Measurements from ENCODE around the gene ZDHHC18. TPM values are rescaled to one million over a fixed set of nuclear protein-coding genes. Genes with fewer than 3 reads are reported as not detected.
"Not testable (repeated sequence)": the region's sequence is repeated elsewhere in the genome, so short reads cannot be mapped to it uniquely, and the experiment has no call there.

Gene ZDHHC18
- total RNA-seq, 1 donor from 2014 or later, result 77.3 TPM

DNA sequence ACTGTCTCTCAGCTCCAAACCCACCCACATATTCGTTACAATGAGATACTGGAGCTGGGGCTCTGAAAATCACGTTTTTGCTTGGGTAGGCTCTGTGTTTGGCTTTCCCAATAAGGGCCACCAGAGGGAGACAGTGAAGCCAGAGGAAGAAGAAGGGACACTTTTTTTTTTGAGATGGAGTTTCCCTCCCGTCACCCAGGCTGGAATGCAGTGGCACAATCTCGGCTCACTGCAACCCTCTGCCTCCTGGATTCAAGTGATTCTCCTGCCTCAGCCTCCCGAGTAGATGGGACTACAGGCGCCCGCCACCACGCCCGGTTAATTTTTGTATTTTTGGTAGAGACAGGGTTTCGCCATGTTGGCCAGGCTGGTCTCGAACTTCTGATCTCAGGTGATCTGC is 16.4 kb upstream of the ZDHHC18 start:
- H3K9me3 Mint-ChIP-seq; H3K36me3 Mint-ChIP-seq (ENCODE audit: low read depth); H3K27me3 Mint-ChIP-seq: not testable (repeated sequence)
- DNase-seq, result peak; percentile 94
- intact Hi-C loops (cut with micrococcal nuclease), result loop anchor here (2.0 kb wide), 2 partner anchors 23 to 69 kb away; no protein-coding TSS in a partner anchor
- Mint-ChIP-seq H3K27ac (peak overlapping the region; percentile 69), H3K4me3 (peak overlapping the region; percentile 19), H3K4me1 (peaks cover 20% of the 10 kb centered on the region)

DNA sequence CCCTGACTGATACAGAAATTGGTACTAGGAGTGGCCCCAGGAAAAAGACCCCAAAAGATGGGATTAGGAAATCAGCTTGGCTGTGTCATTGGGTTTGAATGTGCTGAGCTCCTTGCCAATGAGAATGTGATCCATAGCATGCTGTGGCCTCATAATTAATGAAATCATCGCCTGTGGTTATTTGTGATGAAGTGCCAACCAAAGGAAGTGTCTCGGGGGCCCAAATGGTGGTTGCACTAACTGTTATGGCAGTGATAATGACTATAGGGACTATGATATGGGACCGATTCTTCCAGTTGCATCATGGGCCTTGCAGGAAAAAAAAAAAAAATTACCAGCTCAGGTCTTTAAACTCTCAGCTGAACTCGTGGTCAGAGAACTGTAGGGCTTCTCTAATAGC is 15.4 kb upstream of the ZDHHC18 start:
- DNase-seq, result no peak
- intact Hi-C loops (cut with micrococcal nuclease), result loop anchor here (2.0 kb wide), 2 partner anchors 22 to 68 kb away; no protein-coding TSS in a partner anchor
- H3K9me3 Mint-ChIP-seq, result no peaks in the 10 kb centered on the region
- H3K36me3 Mint-ChIP-seq (ENCODE audit: low read depth), result no peaks in the 10 kb centered on the region
- no peaks in the 10 kb centered on the region for H3K27me3 Mint-ChIP-seq
- H3K4me1 Mint-ChIP-seq, result peaks cover 17% of the 10 kb centered on the region
- no peak overlapping the region for H3K27ac Mint-ChIP-seq
- H3K4me3 Mint-ChIP-seq, result no peak overlapping the region

DNA sequence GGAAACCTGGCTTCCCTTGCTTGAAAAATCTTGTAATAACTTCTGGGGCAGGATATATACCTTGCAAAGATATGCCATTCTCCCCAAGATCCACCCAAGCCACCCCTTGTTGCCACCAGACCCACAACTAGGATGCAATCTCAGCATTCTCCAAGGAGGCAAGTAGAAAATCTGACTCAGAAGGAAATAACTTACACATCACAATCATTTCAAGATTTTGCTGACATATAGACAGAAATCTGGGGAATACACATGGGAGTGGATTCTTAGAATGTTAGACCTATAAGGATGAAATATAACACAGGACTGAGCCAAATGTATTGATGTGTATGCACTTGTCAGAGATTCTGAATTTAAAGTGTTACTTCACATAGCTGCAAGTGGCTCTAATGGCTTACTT is 14.8 kb upstream of the ZDHHC18 start:
- H3K27ac Mint-ChIP-seq, result no peak overlapping the region
- no peaks in the 10 kb centered on the region for H3K36me3 Mint-ChIP-seq (ENCODE audit: low read depth)
- H3K9me3 Mint-ChIP-seq, result no peaks in the 10 kb centered on the region
- intact Hi-C loops (cut with micrococcal nuclease), result loop anchor here (2.0 kb wide), 2 partner anchors 21 to 67 kb away; no protein-coding TSS in a partner anchor
- no peaks in the 10 kb centered on the region for H3K27me3 Mint-ChIP-seq
- peaks cover 17% of the 10 kb centered on the region for H3K4me1 Mint-ChIP-seq
- no peak for DNase-seq
- no peak overlapping the region for H3K4me3 Mint-ChIP-seq

DNA sequence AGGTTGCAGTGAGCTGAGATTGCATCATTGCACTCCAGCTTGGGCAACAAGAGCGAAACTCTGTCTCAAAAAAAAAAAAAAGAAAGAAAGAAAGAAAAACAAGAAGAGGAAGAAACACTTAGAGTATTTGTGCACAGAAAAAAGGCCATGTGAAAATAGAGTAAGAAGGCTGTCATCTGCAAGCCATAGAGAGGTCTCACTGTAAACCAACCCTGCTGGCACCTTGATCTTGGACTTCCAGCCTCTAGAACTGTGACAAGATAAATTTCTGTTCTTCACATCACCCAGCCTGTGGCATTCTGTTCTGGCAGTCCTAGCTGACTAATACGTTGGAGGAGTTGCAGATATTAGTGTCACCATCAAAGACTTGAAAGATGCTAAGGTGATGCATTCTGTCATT is 12.1 kb upstream of the ZDHHC18 start:
- Mint-ChIP-seq H3K4me3 (no peak overlapping the region), H3K9me3 (no peaks in the 10 kb centered on the region)

GRCh38 chr1:26814893-26815292 is 11.6 kb upstream of the ZDHHC18 start:
- no peak for DNase-seq
- intact Hi-C loops (cut with micrococcal nuclease), result no loop called here
- no peak overlapping the region for H3K27ac Mint-ChIP-seq
- H3K9me3 Mint-ChIP-seq, result no peaks in the 10 kb centered on the region
- no peaks in the 10 kb centered on the region for H3K27me3 Mint-ChIP-seq
- peaks cover 17% of the 10 kb centered on the region for H3K4me1 Mint-ChIP-seq
- H3K4me3 Mint-ChIP-seq, result no peak overlapping the region
- no peaks in the 10 kb centered on the region for H3K36me3 Mint-ChIP-seq (ENCODE audit: low read depth)

More for the DNA sequence above, 12.1 kb upstream of the ZDHHC18 start:
- H3K27me3 Mint-ChIP-seq, result no peaks in the 10 kb centered on the region
- peaks cover 17% of the 10 kb centered on the region for H3K4me1 Mint-ChIP-seq
- no peak overlapping the region for H3K27ac Mint-ChIP-seq
- H3K36me3 Mint-ChIP-seq (ENCODE audit: low read depth), result no peaks in the 10 kb centered on the region
- no peak for DNase-seq
- intact Hi-C loops (cut with micrococcal nuclease), result no loop called here

DNA sequence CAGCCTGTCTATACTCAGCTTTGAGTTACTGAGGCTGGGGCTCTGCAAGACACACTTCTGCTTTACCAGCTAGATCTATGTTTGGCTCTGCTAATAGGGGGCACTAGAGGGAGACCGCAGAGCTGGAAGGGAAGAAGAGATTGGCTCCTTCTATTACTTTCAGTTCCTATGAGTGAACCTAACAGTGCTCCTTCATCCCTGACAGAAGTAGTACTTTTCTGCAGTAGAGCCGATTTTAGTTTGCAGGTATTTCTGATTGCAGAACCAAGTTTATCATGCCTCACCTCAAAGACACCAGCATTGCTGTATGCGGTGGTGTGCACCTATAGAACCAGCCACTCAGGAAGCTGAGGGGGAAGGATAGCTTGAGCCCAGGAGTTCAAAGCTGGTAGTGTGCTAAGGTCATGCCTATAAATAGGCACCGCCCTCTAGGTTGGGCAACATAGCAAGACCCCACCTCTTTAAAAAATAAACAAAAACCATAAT is 5.7 kb upstream of the ZDHHC18 start:
- H3K27ac Mint-ChIP-seq, result peak overlapping the region; percentile 39
- peak; percentile 75 for DNase-seq

GRCh38 chr1:26822737-26823395 is 3.6 kb upstream of the ZDHHC18 start:
- H3K9me3 Mint-ChIP-seq, result no peaks in the 10 kb centered on the region
- peaks cover 9% of the 10 kb centered on the region for H3K36me3 Mint-ChIP-seq (ENCODE audit: low read depth)
- no peak overlapping the region for H3K27ac Mint-ChIP-seq
- no peak for DNase-seq
- peaks cover 29% of the 10 kb centered on the region for H3K4me1 Mint-ChIP-seq
- intact Hi-C loops (cut with micrococcal nuclease), result no loop called here
- no peaks in the 10 kb centered on the region for H3K27me3 Mint-ChIP-seq
- no peak overlapping the region for H3K4me3 Mint-ChIP-seq

More for the DNA sequence above, 5.7 kb upstream of the ZDHHC18 start:
- Mint-ChIP-seq H3K27me3 (no peaks in the 10 kb centered on the region), H3K4me1 (peaks cover 20% of the 10 kb centered on the region), H3K9me3 (no peaks in the 10 kb centered on the region), H3K4me3 (no peak overlapping the region), H3K36me3 (ENCODE audit: low read depth) (no peaks in the 10 kb centered on the region)
- intact Hi-C loops (cut with micrococcal nuclease), result no loop called here

DNA sequence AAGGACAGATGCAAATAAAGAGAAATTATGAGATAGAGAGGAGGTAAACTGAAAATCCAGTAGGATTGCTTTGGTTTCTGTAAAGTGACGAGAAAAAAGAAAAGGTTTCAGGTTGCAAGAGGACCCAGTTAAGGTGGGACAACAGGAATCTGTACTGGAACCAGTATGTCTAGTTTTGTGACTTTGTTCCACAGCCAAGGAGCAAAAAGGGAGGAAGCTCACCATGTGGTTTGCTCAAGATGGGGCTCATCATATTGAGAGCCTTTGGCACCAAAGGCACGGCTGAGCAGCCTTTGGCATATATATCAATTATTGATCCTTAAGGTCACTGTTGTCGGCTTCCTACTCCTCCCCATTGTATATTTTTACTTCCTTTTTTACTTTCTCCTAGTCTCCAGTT is 1.8 kb upstream of the ZDHHC18 start:
- Mint-ChIP-seq H3K4me1 (peaks cover 45% of the 10 kb centered on the region), H3K27ac (no peak overlapping the region)

DNA sequence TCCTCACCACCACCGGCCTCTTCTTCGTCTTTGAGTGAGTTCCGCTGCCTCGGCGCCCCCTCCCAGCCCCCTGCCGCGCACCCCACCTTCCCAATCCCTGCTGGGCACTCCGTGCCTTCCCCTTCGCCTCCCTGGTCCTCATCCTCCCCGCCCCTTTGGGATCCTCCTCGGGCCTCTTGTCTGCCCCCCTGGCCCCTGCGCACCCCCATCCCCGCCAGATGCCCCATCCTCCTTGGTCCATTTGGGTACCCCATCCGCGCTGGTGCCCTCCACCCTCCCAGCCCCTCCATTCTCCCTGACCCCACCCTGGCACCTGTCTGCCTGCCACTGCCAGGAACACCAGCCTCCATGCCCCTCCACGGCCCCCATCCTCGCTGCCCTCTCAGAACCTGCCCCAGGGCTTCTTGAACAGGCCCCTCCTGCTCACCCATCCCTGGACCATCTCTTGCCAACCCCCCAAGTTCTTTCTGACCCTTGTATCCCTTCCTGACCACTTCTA is 667 bp downstream of the ZDHHC18 start:
- Mint-ChIP-seq H3K4me1 (peaks cover 51% of the 10 kb centered on the region), H3K36me3 (ENCODE audit: low read depth) (peaks cover 36% of the 10 kb centered on the region), H3K4me3 (peak overlapping the region; percentile 94), H3K27ac (peak overlapping the region; percentile 90), H3K27me3 (no peaks in the 10 kb centered on the region), H3K9me3 (no peaks in the 10 kb centered on the region)
- DNase-seq, result peak; percentile 64
- intact Hi-C loops (cut with micrococcal nuclease), result loop anchor here (1.0 to 2.0 kb wide), 2 partner anchors 38 kb away; no protein-coding TSS in a partner anchor

More for the DNA sequence above, 1.8 kb upstream of the ZDHHC18 start:
- H3K36me3 Mint-ChIP-seq (ENCODE audit: low read depth), result peaks cover 24% of the 10 kb centered on the region
- intact Hi-C loops (cut with micrococcal nuclease), result no loop called here
- H3K4me3 Mint-ChIP-seq, result no peak overlapping the region
- no peak for DNase-seq
- no peaks in the 10 kb centered on the region for H3K27me3 Mint-ChIP-seq
- no peaks in the 10 kb centered on the region for H3K9me3 Mint-ChIP-seq

GRCh38 chr1:26827663-26828062 is 1.2 kb downstream of the ZDHHC18 start:
- H3K27me3 Mint-ChIP-seq, result no peaks in the 10 kb centered on the region
- no peak for DNase-seq
- H3K4me1 Mint-ChIP-seq, result peaks cover 56% of the 10 kb centered on the region
- H3K36me3 Mint-ChIP-seq (ENCODE audit: low read depth), result peaks cover 41% of the 10 kb centered on the region
- peak overlapping the region; percentile 90 for H3K27ac Mint-ChIP-seq
- intact Hi-C loops (cut with micrococcal nuclease), result loop anchor here (1.0 to 2.0 kb wide), 2 partner anchors 37 to 38 kb away; no protein-coding TSS in a partner anchor
- no peaks in the 10 kb centered on the region for H3K9me3 Mint-ChIP-seq
- peak overlapping the region; percentile 94 for H3K4me3 Mint-ChIP-seq

DNA sequence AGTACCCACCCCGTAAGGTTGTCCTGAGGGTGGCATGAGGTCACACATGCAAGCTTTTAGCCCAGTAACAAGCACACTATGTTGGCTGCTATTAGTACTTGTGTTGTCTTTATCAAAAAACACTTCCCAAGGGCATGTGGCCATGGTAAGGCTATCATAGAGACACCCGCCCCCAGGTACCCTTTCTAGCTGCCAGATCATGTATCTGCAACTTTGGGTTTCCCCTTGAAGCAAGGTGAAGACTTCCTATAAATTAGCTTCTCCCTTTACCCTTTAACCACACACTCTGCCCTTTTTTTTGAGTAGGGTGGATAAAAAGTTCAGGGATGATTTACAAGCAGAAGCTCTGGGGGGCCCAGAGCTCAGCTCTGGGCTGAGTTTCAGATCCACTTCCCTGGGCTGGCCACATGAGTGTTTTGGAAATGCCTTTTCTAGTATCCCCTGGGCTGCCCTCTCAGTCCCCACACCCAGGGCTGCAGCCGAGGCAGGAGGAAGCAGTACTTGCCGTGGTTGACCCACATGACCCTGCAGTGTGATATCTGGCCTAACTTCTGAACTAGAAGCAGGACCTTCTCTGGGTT is 2.0 kb downstream of the ZDHHC18 start:
- Mint-ChIP-seq H3K4me3 (peak overlapping the region; percentile 94), H3K36me3 (ENCODE audit: low read depth) (peaks cover 49% of the 10 kb centered on the region), H3K27ac (peak overlapping the region; percentile 90), H3K4me1 (peaks cover 61% of the 10 kb centered on the region), H3K27me3 (no peaks in the 10 kb centered on the region), H3K9me3 (no peaks in the 10 kb centered on the region)
- DNase-seq, result peak; percentile 67
- intact Hi-C loops (cut with micrococcal nuclease), result no loop called here

GRCh38 chr1:26829184-26829911 is 2.9 kb downstream of the ZDHHC18 start:
- intact Hi-C loops (cut with micrococcal nuclease), result no loop called here
- Mint-ChIP-seq H3K27me3 (no peaks in the 10 kb centered on the region), H3K4me3 (peak overlapping the region; percentile 94), H3K9me3 (no peaks in the 10 kb centered on the region), H3K36me3 (ENCODE audit: low read depth) (peaks cover 58% of the 10 kb centered on the region), H3K4me1 (peaks cover 70% of the 10 kb centered on the region), H3K27ac (peak overlapping the region; percentile 90)
- DNase-seq, result no peak

GRCh38 chr1:26831059-26831458 is 4.6 kb downstream of the ZDHHC18 start:
- no peak for DNase-seq
- intact Hi-C loops (cut with micrococcal nuclease), result no loop called here
- peaks cover 71% of the 10 kb centered on the region for H3K4me1 Mint-ChIP-seq
- H3K36me3 Mint-ChIP-seq (ENCODE audit: low read depth), result peaks cover 73% of the 10 kb centered on the region
- H3K4me3 Mint-ChIP-seq, result peak overlapping the region; percentile 42
- no peaks in the 10 kb centered on the region for H3K27me3 Mint-ChIP-seq
- H3K27ac Mint-ChIP-seq, result peak overlapping the region; percentile 92
- no peaks in the 10 kb centered on the region for H3K9me3 Mint-ChIP-seq
